HG03039 (cell line): ENCODE results near the gene ZKSCAN4.

Experiments
- ATAC-seq: cut with Tn5 transposase; IDR thresholded peaks from one replicate; pipeline ENCODE4 v1.9.1; 2021; ENCODE audit warnings: mild to moderate bottlenecking, moderate library complexity; ENCODE audit not compliant: unreplicated experiment

Gene ZKSCAN4

GRCh38 chr6:28250747-28251146, 1.3 kb downstream of the ZKSCAN4 start:
- ATAC-seq: no peak

- no peak for ATAC-seq
Observed at GRCh38 chr6:28248916-28249315, 3.2 kb downstream of the ZKSCAN4 start.

GRCh38 chr6:28245206-28245941, 6.7 kb downstream of the ZKSCAN4 start:
- no peak for ATAC-seq

GRCh38 chr6:28243946-28244345, 8.1 kb downstream of the ZKSCAN4 start:
- ATAC-seq: no peak

GRCh38 chr6:28240471-28240870, 11.6 kb downstream of the ZKSCAN4 start:
- no peak for ATAC-seq

GRCh38 chr6:28239636-28240035, 12.4 kb downstream of the ZKSCAN4 start:
- no peak for ATAC-seq

GRCh38 chr6:28235912-28236452, 16.1 kb downstream of the ZKSCAN4 start:
- ATAC-seq: no peak

- ATAC-seq: no peak
Observed at GRCh38 chr6:28232785-28233184, 19.3 kb downstream of the ZKSCAN4 start.

GRCh38 chr6:28226460-28226859, 25.6 kb downstream of the ZKSCAN4 start:
- no peak for ATAC-seq

GRCh38 chr6:28225056-28225834, 26.8 kb downstream of the ZKSCAN4 start, which contains the start of gene ZSCAN9:
ZSCAN9 (plus strand) TSS chr6:28225275; CDS start chr6:28227085, 1,810 bp downstream.
- peak; percentile 87 for ATAC-seq

- ATAC-seq: no peak
Observed at GRCh38 chr6:28224131-28225055, 27.7 kb downstream of the ZKSCAN4 start.

GRCh38 chr6:28220257-28221133, 31.6 kb downstream of the ZKSCAN4 start:
- ATAC-seq: no peak

GRCh38 chr6:28218312-28219248, 33.5 kb downstream of the ZKSCAN4 start:
- no peak for ATAC-seq

GRCh38 chr6:28217890-28218289, 34.2 kb downstream of the ZKSCAN4 start:
- no peak for ATAC-seq

- ATAC-seq: no peak
Observed at GRCh38 chr6:28215425-28215824, 36.6 kb downstream of the ZKSCAN4 start.

GRCh38 chr6:28213213-28213523, 38.9 kb downstream of the ZKSCAN4 start:
- ATAC-seq: no peak

GRCh38 chr6:28212510-28213212, 39.4 kb downstream of the ZKSCAN4 start:
- peak; percentile 58 for ATAC-seq

GRCh38 chr6:28211840-28212509, 40.1 kb downstream of the ZKSCAN4 start:
- ATAC-seq: no peak
